KMS-11 (cell line): ENCODE data around the gene NDUFAF7.
"Not testable (repeated sequence)": the region's sequence is repeated elsewhere in the genome, so short reads cannot be mapped to it uniquely, and the experiment has no call there.

Source experiments
- H2AFZ ChIP-seq: fragments of 200-600 bp; sonication (generic); 2 replicates; pipeline ENCODE4 v1.6.1; 2016; ENCODE audit warnings: antibody characterized with exemption, mixed run types, low read depth
- H3K27ac ChIP-seq: fragments of 200-600 bp; sonication (generic); 2 replicates; pipeline ENCODE4 v1.6.1; 2016; ENCODE audit warnings: mild to moderate bottlenecking, mixed run types
- H3K27me3 ChIP-seq: fragments of 200-600 bp; sonication (generic); 2 replicates; pipeline ENCODE4 v1.6.1; 2017; ENCODE audit warnings: mild to moderate bottlenecking, low read depth, mixed run types, moderate library complexity; ENCODE audit not compliant: insufficient read depth
- H3K36me3 ChIP-seq: fragments of 200-600 bp; sonication (generic); 2 replicates; pipeline ENCODE4 v1.6.1; 2017; ENCODE audit warnings: mild to moderate bottlenecking, mixed run types; ENCODE audit not compliant: insufficient read depth
- H3K4me1 ChIP-seq: fragments of 200-600 bp; sonication (generic); 2 replicates; pipeline ENCODE4 v1.6.1; 2016; ENCODE audit warnings: mild to moderate bottlenecking, low read depth, mixed run types; ENCODE audit not compliant: poor library complexity, severe bottlenecking
- H3K4me2 ChIP-seq: fragments of 200-600 bp; sonication (generic); 2 replicates; pipeline ENCODE4 v1.7.0; 2016; ENCODE audit warnings: mild to moderate bottlenecking, mixed run types
- H3K4me3 ChIP-seq: fragments of 200-600 bp; sonication (generic); IDR thresholded peaks from 2 replicates; pipeline ENCODE4 v1.6.1; 2017; ENCODE audit warnings: low read depth, low read length, mixed read lengths; ENCODE audit not compliant: insufficient read depth
- H3K79me2 ChIP-seq: fragments of 200-600 bp; sonication (generic); 2 replicates; pipeline ENCODE4 v1.6.1; 2016; ENCODE audit warnings: low read depth, mixed run types; ENCODE audit not compliant: insufficient read depth
- H3K9ac ChIP-seq: fragments of 200-600 bp; sonication (generic); 2 replicates; pipeline ENCODE4 v1.6.1; 2016; ENCODE audit warnings: mild to moderate bottlenecking, mixed run types
- H4K20me1 ChIP-seq: fragments of 200-600 bp; sonication (generic); 2 replicates; pipeline ENCODE4 v1.6.1; 2016; ENCODE audit warnings: mild to moderate bottlenecking, mixed run types; ENCODE audit not compliant: insufficient read depth
- TF ChIP-seq, protein P1 (sequence below): fragments of 200-600 bp; sonication (generic); conservative IDR thresholded peaks from 2 replicates; pipeline ENCODE4 v1.6.1; 2017; ENCODE audit warnings: low read depth, mild to moderate bottlenecking, antibody characterized with exemption, low read length, moderate library complexity, mixed read lengths

The NDUFAF7 gene

DNA sequence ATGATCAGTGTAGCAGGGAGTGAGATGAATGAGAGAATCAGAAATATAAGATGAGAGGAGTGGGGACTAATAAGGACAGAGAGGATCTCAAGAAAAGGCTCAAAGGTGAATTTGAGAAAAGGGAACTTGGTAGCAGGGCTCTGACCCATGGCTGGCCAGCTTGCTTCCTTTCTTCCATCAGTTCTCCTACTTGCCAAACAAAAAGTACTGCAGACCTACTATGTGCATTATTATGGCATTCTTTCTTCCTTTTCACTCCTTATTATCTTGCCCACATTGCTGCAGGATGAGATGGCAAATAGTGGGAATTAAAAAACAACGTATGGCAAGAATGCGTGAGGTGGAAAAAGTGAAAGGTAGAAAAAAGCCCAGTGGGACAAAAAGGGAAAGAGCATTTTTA lies 60.2 kb downstream of the NDUFAF7 start:
- Histone ChIP-seq H3K79me2 (peaks cover 100% of the 10 kb centered on the region), H3K9ac (no peak overlapping the region), H4K20me1 (peaks cover 82% of the 10 kb centered on the region), H3K4me3 (no peak overlapping the region), H3K4me2 (no peak overlapping the region), H3K27ac (no peak overlapping the region), H3K27me3 (no peaks in the 10 kb centered on the region), H3K4me1 (peaks cover 89% of the 10 kb centered on the region), H3K36me3 (peaks cover 43% of the 10 kb centered on the region; the same call in 1 of the 2 replicates), H2AFZ (no peak overlapping the region)
- TF ChIP-seq, protein P1, sequence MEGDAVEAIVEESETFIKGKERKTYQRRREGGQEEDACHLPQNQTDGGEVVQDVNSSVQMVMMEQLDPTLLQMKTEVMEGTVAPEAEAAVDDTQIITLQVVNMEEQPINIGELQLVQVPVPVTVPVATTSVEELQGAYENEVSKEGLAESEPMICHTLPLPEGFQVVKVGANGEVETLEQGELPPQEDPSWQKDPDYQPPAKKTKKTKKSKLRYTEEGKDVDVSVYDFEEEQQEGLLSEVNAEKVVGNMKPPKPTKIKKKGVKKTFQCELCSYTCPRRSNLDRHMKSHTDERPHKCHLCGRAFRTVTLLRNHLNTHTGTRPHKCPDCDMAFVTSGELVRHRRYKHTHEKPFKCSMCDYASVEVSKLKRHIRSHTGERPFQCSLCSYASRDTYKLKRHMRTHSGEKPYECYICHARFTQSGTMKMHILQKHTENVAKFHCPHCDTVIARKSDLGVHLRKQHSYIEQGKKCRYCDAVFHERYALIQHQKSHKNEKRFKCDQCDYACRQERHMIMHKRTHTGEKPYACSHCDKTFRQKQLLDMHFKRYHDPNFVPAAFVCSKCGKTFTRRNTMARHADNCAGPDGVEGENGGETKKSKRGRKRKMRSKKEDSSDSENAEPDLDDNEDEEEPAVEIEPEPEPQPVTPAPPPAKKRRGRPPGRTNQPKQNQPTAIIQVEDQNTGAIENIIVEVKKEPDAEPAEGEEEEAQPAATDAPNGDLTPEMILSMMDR: no peak

DNA sequence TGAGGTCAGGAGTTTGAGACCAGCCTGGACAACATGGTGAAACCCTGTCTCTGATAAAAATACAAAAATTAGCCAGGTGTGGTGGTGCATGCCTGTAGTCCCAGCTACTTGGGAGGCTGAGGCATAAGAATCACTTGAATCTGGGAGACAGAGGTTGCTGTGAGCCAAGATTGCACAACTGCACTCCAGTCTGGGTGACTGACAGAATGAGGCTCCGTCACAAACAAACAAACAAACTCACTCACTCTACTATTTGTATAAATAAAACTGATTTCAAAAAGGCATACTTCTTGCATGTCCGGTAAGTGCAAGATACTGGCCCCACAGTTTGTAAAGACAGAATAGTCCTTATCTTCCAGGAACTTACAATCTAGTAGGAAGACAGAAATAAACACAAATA lies 63.4 kb downstream of the NDUFAF7 start:
- peaks cover 90% of the 10 kb centered on the region for H3K4me1 ChIP-seq
- not testable (repeated sequence) for H2AFZ ChIP-seq, H3K27me3 ChIP-seq, H3K9ac ChIP-seq, H3K27ac ChIP-seq, H3K4me3 ChIP-seq, H3K4me2 ChIP-seq
- peaks cover 100% of the 10 kb centered on the region for H3K79me2 ChIP-seq
- peaks cover 36% of the 10 kb centered on the region; the same call in 1 of the 2 replicates for H3K36me3 ChIP-seq
- H4K20me1 ChIP-seq: peaks cover 96% of the 10 kb centered on the region

DNA sequence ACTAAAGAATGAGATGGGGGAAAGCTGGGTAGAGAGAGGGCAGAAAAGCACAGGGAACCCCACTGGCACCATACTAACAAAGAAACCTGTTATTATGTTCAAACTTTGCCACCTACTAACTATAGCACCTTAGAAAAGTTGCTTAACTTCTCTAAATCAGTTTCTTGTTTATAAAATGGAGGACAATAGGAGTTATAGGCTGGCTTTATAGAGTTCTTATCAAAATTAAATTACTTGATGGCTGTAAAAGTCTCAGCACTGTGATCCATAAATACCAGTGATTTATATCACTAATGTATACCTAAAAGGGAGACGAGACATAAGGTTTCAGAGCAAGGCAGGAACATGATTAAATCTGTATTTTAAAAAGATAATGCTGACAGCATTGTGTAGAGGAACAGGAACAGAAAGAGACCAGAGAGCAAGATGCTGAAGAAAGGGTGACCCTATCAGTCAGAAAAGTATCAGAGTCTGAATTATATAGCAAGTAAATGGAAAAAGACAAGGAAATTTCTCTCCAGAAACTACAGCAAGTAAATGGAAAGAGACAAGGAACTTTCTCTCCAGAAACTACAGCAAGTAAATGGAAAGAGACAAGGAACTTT lies 64.1 kb downstream of the NDUFAF7 start:
- H3K79me2 ChIP-seq: peaks cover 100% of the 10 kb centered on the region
- no peak overlapping the region for H3K4me3 ChIP-seq
- H3K27ac ChIP-seq: no peak overlapping the region
- H3K27me3 ChIP-seq: no peaks in the 10 kb centered on the region
- H3K9ac ChIP-seq: no peak overlapping the region
- H4K20me1 ChIP-seq: peaks cover 99% of the 10 kb centered on the region
- TF ChIP-seq, protein P1: no peak
- H3K4me2 ChIP-seq: no peak overlapping the region
- peaks cover 90% of the 10 kb centered on the region for H3K4me1 ChIP-seq
- peaks cover 31% of the 10 kb centered on the region; the same call in 1 of the 2 replicates for H3K36me3 ChIP-seq
- no peak overlapping the region for H2AFZ ChIP-seq

DNA sequence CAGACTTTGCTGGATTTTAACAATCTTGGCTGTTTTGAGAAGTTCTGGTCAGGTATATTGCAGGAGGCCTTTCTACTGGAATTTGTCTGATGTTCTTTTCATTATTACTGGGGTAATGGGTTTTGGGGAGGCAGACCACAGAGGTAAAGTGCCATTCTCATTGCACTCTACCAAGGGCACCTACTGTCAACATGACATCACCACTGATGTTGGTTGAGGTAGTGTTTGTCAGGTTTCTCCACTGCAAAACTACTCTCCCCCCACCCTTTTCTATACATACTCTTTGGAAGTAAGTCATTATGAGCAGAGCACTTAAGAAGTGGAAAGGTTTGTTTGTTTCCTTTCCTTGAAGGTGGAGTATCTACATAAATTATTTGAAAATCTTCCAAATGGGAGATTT lies 66.2 kb downstream of the NDUFAF7 start:
- Histone ChIP-seq H3K9ac (no peak overlapping the region), H3K4me3 (no peak overlapping the region), H3K27ac (no peak overlapping the region), H3K36me3 (peaks cover 22% of the 10 kb centered on the region; the same call in 1 of the 2 replicates), H3K4me1 (peaks cover 99% of the 10 kb centered on the region), H2AFZ (no peak overlapping the region), H4K20me1 (peaks cover 100% of the 10 kb centered on the region), H3K4me2 (no peak overlapping the region; the same call in 1 of the 2 replicates), H3K27me3 (no peaks in the 10 kb centered on the region), H3K79me2 (peaks cover 100% of the 10 kb centered on the region)
- TF ChIP-seq, protein P1: no peak
